ENCODE data around the gene MACROH2A2. TPM values are rescaled to one million over a fixed set of nuclear protein-coding genes. Genes with fewer than 3 reads are reported as not detected.
"Not testable (repeated sequence)": the region's sequence is repeated elsewhere in the genome, so short reads cannot be mapped to it uniquely, and the experiment has no call there.

Gene MACROH2A2
- total RNA-seq, 2 donors from 2014 or later = 17.3 to 19.6 TPM

GRCh38 chr10:70070834-70071233 is 18.2 kb downstream of the MACROH2A2 start:
- no peak for DNase-seq (ENCODE audit: low spot score)
- Histone ChIP-seq H3K4me1 (no peaks in the 10 kb centered on the region), H3K9me3 (no peaks in the 10 kb centered on the region), H3K36me3 (no peaks in the 10 kb centered on the region), H3K27me3 (no peaks in the 10 kb centered on the region), H3K4me3 (no peak overlapping the region), H3K27ac (no peak overlapping the region)
- TF ChIP-seq, protein P1, sequence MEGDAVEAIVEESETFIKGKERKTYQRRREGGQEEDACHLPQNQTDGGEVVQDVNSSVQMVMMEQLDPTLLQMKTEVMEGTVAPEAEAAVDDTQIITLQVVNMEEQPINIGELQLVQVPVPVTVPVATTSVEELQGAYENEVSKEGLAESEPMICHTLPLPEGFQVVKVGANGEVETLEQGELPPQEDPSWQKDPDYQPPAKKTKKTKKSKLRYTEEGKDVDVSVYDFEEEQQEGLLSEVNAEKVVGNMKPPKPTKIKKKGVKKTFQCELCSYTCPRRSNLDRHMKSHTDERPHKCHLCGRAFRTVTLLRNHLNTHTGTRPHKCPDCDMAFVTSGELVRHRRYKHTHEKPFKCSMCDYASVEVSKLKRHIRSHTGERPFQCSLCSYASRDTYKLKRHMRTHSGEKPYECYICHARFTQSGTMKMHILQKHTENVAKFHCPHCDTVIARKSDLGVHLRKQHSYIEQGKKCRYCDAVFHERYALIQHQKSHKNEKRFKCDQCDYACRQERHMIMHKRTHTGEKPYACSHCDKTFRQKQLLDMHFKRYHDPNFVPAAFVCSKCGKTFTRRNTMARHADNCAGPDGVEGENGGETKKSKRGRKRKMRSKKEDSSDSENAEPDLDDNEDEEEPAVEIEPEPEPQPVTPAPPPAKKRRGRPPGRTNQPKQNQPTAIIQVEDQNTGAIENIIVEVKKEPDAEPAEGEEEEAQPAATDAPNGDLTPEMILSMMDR (IDR thresholded peaks at IDR 0.05) = no peak

- Histone ChIP-seq H3K9me3 (no peaks in the 10 kb centered on the region), H3K4me1 (no peaks in the 10 kb centered on the region), H3K4me3 (no peak overlapping the region), H3K36me3 (no peaks in the 10 kb centered on the region), H3K27me3 (no peaks in the 10 kb centered on the region), H3K27ac (no peak overlapping the region)
- DNase-seq (ENCODE audit: low spot score) = no peak
- TF ChIP-seq, protein P1 (IDR thresholded peaks at IDR 0.05) = no peak
Observed at GRCh38 chr10:70074165-70074564, 21.5 kb downstream of the MACROH2A2 start.

DNA sequence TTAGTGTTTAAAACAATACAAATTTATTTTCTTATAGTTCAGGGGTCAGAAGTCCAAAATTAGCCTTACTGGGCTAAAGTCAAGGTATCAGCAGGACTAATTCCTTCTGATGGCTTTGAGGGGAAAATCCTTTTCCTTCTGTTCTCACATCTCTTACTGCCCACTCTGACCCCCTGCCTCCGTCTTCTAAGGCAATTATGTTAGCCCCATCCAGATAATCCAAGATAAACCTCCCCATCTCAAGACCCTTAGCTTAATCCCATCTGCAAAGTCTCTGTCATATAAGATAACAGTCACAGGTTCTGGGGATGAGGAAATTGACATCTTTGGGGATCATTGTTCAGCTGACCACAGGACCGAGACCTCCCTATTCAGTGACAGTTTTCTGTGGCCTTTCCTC is 22.3 kb downstream of the MACROH2A2 start:
- Histone ChIP-seq H3K36me3 (no peaks in the 10 kb centered on the region), H3K9me3 (no peaks in the 10 kb centered on the region), H3K27ac (no peak overlapping the region), H3K4me1 (no peaks in the 10 kb centered on the region), H3K4me3 (no peak overlapping the region), H3K27me3 (no peaks in the 10 kb centered on the region)
- no peak for DNase-seq (ENCODE audit: low spot score)
- TF ChIP-seq, protein P1 (IDR thresholded peaks at IDR 0.05) = no peak

- no peak overlapping the region for H3K27ac ChIP-seq
- DNase-seq (ENCODE audit: low spot score) = no peak
- no peak overlapping the region for H3K4me3 ChIP-seq
- no peaks in the 10 kb centered on the region for H3K36me3 ChIP-seq
- TF ChIP-seq, protein P1 (IDR thresholded peaks at IDR 0.05) = no peak
- H3K27me3 ChIP-seq = no peaks in the 10 kb centered on the region
- no peaks in the 10 kb centered on the region for H3K9me3 ChIP-seq
- H3K4me1 ChIP-seq = no peaks in the 10 kb centered on the region
Observed at GRCh38 chr10:70078329-70078728, 25.7 kb downstream of the MACROH2A2 start.

- no peak overlapping the region for H3K4me3 ChIP-seq
- TF ChIP-seq, protein P1 (IDR thresholded peaks at IDR 0.05) = no peak
- no peak for DNase-seq (ENCODE audit: low spot score)
- no peak overlapping the region for H3K27ac ChIP-seq
- no peaks in the 10 kb centered on the region for H3K9me3 ChIP-seq
- no peaks in the 10 kb centered on the region for H3K36me3 ChIP-seq
- no peaks in the 10 kb centered on the region for H3K4me1 ChIP-seq
- no peaks in the 10 kb centered on the region for H3K27me3 ChIP-seq
Observed at GRCh38 chr10:70078937-70079336, 26.3 kb downstream of the MACROH2A2 start.

DNA sequence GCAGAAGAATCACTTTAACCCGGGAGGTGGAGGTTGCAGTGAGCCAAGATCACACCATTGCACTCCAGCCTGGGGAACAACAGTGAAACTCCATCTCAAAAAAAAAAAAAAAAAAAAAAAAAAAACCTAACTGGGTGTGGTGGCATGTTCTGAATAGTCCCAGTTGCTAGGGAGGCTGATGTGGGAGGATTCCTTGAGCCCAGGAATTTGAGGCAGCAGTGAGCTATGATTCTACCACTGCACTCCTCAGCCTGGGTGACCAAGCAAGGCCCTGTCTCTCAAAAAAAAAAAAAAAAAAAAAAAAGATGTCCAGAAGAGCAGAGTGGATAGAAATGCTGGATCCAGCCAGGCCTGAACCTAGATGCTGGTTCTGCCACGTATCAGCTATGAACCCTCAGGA is 28.1 kb downstream of the MACROH2A2 start:
- not testable (repeated sequence) for H3K27me3 ChIP-seq; H3K4me3 ChIP-seq; H3K9me3 ChIP-seq; H3K4me1 ChIP-seq; H3K27ac ChIP-seq; H3K36me3 ChIP-seq; DNase-seq (ENCODE audit: low spot score)
